Vagina (tissue), 2 donors: Measurements from ENCODE around the gene HAO2. TPM values are rescaled to one million over a fixed set of nuclear protein-coding genes. Genes with fewer than 3 reads are reported as not detected.

Source experiments
- DNase-seq, 2 donors: peaks; one replicate each; pipeline ENCODE4 v3.0.0-alpha.2; 2017; ENCODE audit errors: extremely low spot score in 2 of 2
- H3K27ac ChIP-seq: fragments of 200-600 bp; sonication (generic); one replicate; pipeline ENCODE4 v1.5.1; 2019
- H3K27me3 ChIP-seq: fragments of 200-600 bp; sonication (generic); one replicate; pipeline ENCODE4 v1.5.1; 2019
- H3K36me3 ChIP-seq, 2 donors: fragments of 200-600 bp; sonication (generic); one replicate each; pipeline ENCODE4 v1.5.1; 2017 to 2019
- H3K4me1 ChIP-seq: fragments of 200-600 bp; sonication (generic); one replicate; pipeline ENCODE4 v1.5.1; 2019
- H3K4me3 ChIP-seq, 2 donors: fragments of 200-600 bp; sonication (generic); 1 replicate in 1 of 2; 2 replicates in 1 of 2; pipeline ENCODE4 v1.5.1; 2016 to 2019
- H3K9me3 ChIP-seq: fragments of 200-600 bp; sonication (generic); one replicate; pipeline ENCODE4 v1.5.1; 2019
- POLR2A ChIP-seq, 2 donors: fragments of 450-650 bp; IDR thresholded peaks; one replicate each; pipeline ENCODE4 v1.6.1; 2017; ENCODE audit warnings: antibody characterized with exemption in 2 of 2, mild to moderate bottlenecking in 2 of 2, moderate library complexity in 2 of 2
- POLR2AphosphoS5 ChIP-seq, 2 donors: sonication (generic); formaldehyde crosslinking; IDR thresholded peaks; one replicate each; pipeline ENCODE4 v1.9.0; 2017; ENCODE audit warnings: antibody characterized with exemption in 2 of 2, mild to moderate bottlenecking in 2 of 2, low read depth in 1 of 2; ENCODE audit not compliant: insufficient read depth in 1 of 2
- intact Hi-C: fragments of 100-400 bp; cut with DNase I; formaldehyde crosslinking; loops from one replicate; pipeline ENCODE4 v1.15.1; 2023
- total RNA-seq: library from RNA; depleted of rRNA; stranded (reverse); fragments of >200 nt; gene quantifications from one replicate; pipeline ENCODE4 v1.2.3, GENCODE V29; 2016
- TF ChIP-seq, protein P1 (sequence below), 3 experiments: fragments of 450-650 bp in 2 of 3; fragments of 200-600 bp in 1 of 3; sonication (generic) in 1 of 3; IDR thresholded peaks; one replicate each; pipeline ENCODE4 v1.5.1; 2017 to 2019; ENCODE audit warnings: antibody characterized with exemption in 3 of 3, mild to moderate bottlenecking in 2 of 3, moderate library complexity in 2 of 3

The HAO2 gene
- total RNA-seq, 1 donor from 2014 or later: not detected

DNA sequence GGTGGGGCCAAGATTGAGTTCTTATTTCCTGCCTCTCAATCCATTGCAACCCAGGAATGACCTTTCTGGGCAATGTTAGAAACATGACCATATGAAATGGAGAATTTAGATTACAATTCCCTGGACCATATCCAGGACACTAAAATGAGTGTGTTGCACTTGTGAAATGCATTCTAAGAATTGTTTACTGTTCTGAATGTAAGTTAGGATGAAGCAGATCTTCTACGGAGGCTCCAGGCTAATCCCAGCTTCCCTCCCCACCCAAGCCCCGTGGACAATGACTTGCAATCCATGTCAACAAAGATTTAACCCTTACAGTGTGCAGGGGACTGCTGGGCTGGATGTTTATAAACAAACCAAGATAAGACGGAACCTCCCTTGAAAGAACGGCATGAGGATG is 31.7 kb upstream of the HAO2 start:
- Histone ChIP-seq H3K27me3 (no peaks in the 10 kb centered on the region), H3K9me3 (no peaks in the 10 kb centered on the region), H3K4me3 (no peak overlapping the region), H3K36me3 (no peaks in the 10 kb centered on the region), H3K4me1 (no peaks in the 10 kb centered on the region), H3K27ac (no peak overlapping the region)
- DNase-seq: no peak
- intact Hi-C loops: loop anchor here (5.0 kb wide), 1 partner anchor 1780 kb away; no protein-coding TSS in a partner anchor
- TF ChIP-seq POLR2AphosphoS5 (IDR thresholded peaks at IDR 0.05; ENCODE audit: insufficient read depth in 1 of 2, low read depth in 1 of 2) (no peak), POLR2A (IDR thresholded peaks at IDR 0.05) (no peak)
- TF ChIP-seq, protein P1, sequence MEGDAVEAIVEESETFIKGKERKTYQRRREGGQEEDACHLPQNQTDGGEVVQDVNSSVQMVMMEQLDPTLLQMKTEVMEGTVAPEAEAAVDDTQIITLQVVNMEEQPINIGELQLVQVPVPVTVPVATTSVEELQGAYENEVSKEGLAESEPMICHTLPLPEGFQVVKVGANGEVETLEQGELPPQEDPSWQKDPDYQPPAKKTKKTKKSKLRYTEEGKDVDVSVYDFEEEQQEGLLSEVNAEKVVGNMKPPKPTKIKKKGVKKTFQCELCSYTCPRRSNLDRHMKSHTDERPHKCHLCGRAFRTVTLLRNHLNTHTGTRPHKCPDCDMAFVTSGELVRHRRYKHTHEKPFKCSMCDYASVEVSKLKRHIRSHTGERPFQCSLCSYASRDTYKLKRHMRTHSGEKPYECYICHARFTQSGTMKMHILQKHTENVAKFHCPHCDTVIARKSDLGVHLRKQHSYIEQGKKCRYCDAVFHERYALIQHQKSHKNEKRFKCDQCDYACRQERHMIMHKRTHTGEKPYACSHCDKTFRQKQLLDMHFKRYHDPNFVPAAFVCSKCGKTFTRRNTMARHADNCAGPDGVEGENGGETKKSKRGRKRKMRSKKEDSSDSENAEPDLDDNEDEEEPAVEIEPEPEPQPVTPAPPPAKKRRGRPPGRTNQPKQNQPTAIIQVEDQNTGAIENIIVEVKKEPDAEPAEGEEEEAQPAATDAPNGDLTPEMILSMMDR (IDR thresholded peaks at IDR 0.05): no peak

DNA sequence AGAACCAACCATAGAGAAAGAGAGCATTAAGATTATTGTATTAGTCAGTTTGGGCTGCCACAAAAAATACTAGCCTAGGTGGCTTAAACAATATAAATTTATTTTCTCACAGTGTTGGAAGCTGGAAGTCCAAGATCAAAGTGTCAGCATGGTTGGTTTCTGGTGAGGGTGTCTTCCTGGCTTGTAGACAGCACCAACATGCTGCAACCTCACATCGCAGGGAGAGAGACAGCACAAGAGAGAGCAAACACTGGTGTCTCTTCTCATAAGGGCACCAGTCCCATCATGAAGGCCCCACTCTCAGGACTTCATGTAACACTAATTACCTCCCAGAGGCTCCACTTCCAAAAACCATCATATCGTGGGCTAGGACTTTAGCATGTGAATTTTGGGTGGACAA is 30.6 kb upstream of the HAO2 start:
- H3K27ac ChIP-seq: no peak overlapping the region
- intact Hi-C loops: loop anchor here (5.0 kb wide), 1 partner anchor 1781 kb away; no protein-coding TSS in a partner anchor
- H3K27me3 ChIP-seq: no peaks in the 10 kb centered on the region
- TF ChIP-seq POLR2AphosphoS5 (IDR thresholded peaks at IDR 0.05; ENCODE audit: insufficient read depth in 1 of 2, low read depth in 1 of 2) (no peak), POLR2A (IDR thresholded peaks at IDR 0.05) (no peak)
- TF ChIP-seq, protein P1 (IDR thresholded peaks at IDR 0.05): no peak
- H3K4me3 ChIP-seq: no peak overlapping the region
- no peaks in the 10 kb centered on the region for H3K4me1 ChIP-seq
- no peaks in the 10 kb centered on the region for H3K36me3 ChIP-seq
- H3K9me3 ChIP-seq: no peaks in the 10 kb centered on the region
- no peak for DNase-seq

DNA sequence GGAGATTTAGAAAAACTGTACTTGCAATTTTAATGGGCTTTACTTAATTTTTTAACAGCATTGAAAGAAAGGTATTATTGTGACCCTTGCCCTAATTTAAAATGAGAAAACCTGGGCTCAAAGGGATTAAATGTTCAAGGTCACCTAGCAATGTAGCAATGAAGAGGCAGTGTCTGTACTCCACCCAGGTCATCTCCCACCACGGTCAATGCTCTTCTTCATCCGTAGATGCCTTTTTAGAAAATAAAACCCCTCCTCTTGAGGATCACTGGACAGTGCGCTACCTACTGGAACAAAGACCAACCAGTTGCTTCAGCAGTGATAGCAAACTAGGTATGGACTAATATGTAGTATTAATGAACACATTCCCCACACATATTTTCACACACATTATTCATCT is 29.8 kb upstream of the HAO2 start:
- Histone ChIP-seq H3K27me3 (no peaks in the 10 kb centered on the region), H3K27ac (no peak overlapping the region)
- intact Hi-C loops: loop anchor here (5.0 kb wide), 1 partner anchor 1781 kb away; no protein-coding TSS in a partner anchor

DNA sequence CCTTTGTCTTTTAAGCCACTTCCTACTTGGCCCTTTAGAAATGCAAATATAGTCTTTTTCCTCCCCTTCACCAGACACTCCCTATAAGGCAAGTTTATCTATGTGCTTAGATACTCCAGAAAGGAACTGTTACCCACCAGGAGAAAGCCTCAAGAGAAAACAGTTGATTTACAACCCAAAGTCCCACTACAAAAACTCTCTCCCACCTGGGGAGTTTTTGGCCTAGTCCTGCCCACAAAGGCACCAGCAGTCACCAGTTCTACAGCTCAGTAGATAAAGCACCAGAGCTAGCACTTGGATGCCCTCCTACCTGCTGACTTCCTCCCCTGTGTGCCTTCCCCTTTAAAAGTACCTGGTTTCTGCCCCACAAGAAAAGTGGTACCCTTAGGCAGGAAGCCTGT is 27.7 kb upstream of the HAO2 start:
- TF ChIP-seq, protein P1 (IDR thresholded peaks at IDR 0.05): no peak
- TF ChIP-seq POLR2A (IDR thresholded peaks at IDR 0.05) (no peak), POLR2AphosphoS5 (IDR thresholded peaks at IDR 0.05; ENCODE audit: insufficient read depth in 1 of 2, low read depth in 1 of 2) (no peak)
- Histone ChIP-seq H3K4me3 (no peak overlapping the region), H3K9me3 (no peaks in the 10 kb centered on the region), H3K27ac (no peak overlapping the region), H3K36me3 (no peaks in the 10 kb centered on the region), H3K4me1 (no peaks in the 10 kb centered on the region), H3K27me3 (no peaks in the 10 kb centered on the region)
- intact Hi-C loops: no loop called here
- no peak for DNase-seq

More for the DNA sequence above, 29.8 kb upstream of the HAO2 start:
- Histone ChIP-seq H3K36me3 (no peaks in the 10 kb centered on the region), H3K4me1 (no peaks in the 10 kb centered on the region), H3K9me3 (no peaks in the 10 kb centered on the region), H3K4me3 (no peak overlapping the region)
- no peak for TF ChIP-seq POLR2A (IDR thresholded peaks at IDR 0.05)
- TF ChIP-seq, protein P1 (IDR thresholded peaks at IDR 0.05): no peak
- no peak for TF ChIP-seq POLR2AphosphoS5 (IDR thresholded peaks at IDR 0.05; ENCODE audit: insufficient read depth in 1 of 2, low read depth in 1 of 2)
- DNase-seq: no peak

DNA sequence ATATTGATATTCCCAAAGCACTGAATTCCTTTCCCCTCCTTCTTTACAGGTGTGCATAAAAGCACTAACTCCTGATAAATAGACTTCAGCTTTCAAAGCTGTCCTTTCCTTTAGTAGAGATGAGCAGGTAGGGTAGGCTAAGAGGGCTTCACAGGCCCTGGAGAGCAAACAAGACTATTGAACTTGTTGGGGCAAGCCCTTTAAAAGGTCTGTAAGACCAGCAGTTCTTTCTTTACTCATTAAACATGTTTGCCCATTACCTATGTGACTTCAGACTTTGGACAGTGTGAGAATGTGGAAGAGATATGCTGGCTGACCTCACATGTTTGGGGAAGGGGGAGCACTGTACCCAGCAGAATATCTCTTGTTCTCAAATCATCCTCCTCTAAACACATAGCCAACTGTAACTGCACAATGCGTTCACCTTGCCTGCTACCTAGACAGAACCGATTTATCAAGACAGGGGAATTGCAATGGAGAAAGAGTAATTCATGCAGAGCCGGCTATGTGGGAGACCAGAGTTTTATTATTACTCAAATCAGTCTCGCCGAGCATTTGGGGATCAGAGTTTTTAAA is 27.1 kb upstream of the HAO2 start:
- Histone ChIP-seq H3K4me1 (no peaks in the 10 kb centered on the region), H3K4me3 (no peak overlapping the region), H3K27me3 (no peaks in the 10 kb centered on the region), H3K36me3 (no peaks in the 10 kb centered on the region), H3K9me3 (no peaks in the 10 kb centered on the region), H3K27ac (no peak overlapping the region)
- no peak for DNase-seq
- TF ChIP-seq POLR2A (IDR thresholded peaks at IDR 0.05): no peak
- TF ChIP-seq, protein P1 (IDR thresholded peaks at IDR 0.05): no peak
- TF ChIP-seq POLR2AphosphoS5 (IDR thresholded peaks at IDR 0.05; ENCODE audit: insufficient read depth in 1 of 2, low read depth in 1 of 2): no peak
- intact Hi-C loops: no loop called here
